ENCODE measurements around the gene PPA2.

Gene PPA2

GRCh38 chr4:105356194-105356593 is 117.7 kb downstream of the PPA2 start:
- Histone ChIP-seq H3K4me3 (ENCODE audit: insufficient read depth in 1 of 2, low read depth in 1 of 2, low read length in 2 of 2) (no peak overlapping the region), H2AK5ac (ENCODE audit: low read length, severe bottlenecking) (no peak overlapping the region), H4K91ac (ENCODE audit: low read length) (no peak overlapping the region), H3K14ac (ENCODE audit: low read length in 2 of 2) (no peak overlapping the region), H3K9me3 (ENCODE audit: control insufficient read depth, low read length) (no peaks in the 10 kb centered on the region), H2AFZ (ENCODE audit: low read depth, low read length) (no peak overlapping the region), H3K9ac (ENCODE audit: low read length) (no peak overlapping the region), H3K18ac (ENCODE audit: low read depth in 1 of 2, low read length in 2 of 2) (no peak overlapping the region), H3K4me2 (ENCODE audit: low read length, poor library complexity, severe bottlenecking) (no peak overlapping the region), H3K27me3 (ENCODE audit: control insufficient read depth in 1 of 2, insufficient read depth in 1 of 2, low read length in 2 of 2) (no peaks in the 10 kb centered on the region), H2BK120ac (ENCODE audit: low read depth, low read length) (no peak overlapping the region), H2BK5ac (ENCODE audit: low read depth, low read length, poor library complexity, severe bottlenecking) (no peak overlapping the region), H2BK15ac (ENCODE audit: low read depth, poor library complexity, severe bottlenecking) (no peak overlapping the region), H4K8ac (ENCODE audit: low read length) (no peak overlapping the region), H3K36me3 (ENCODE audit: control insufficient read depth in 1 of 2, insufficient read depth in 2 of 2, low read depth in 1 of 2, low read length in 2 of 2) (peaks cover 5% of the 10 kb centered on the region in 2 experiments), H3K23ac (ENCODE audit: low read length in 2 of 2) (no peak overlapping the region), H3K4ac (ENCODE audit: low read depth in 1 of 2, low read length in 2 of 2) (no peak overlapping the region), H3K79me1 (replicated peaks; ENCODE audit: low read length, poor library complexity, severe bottlenecking) (peaks cover 1% of the 10 kb centered on the region), H3K4me1 (ENCODE audit: control insufficient read depth, insufficient read depth, low read depth, low read length) (peaks cover 4% of the 10 kb centered on the region), H2BK12ac (ENCODE audit: low read length in 2 of 2) (no peak overlapping the region), H3K27ac (ENCODE audit: low read length, poor library complexity, severe bottlenecking) (no peak overlapping the region)
- WGBS: no CpG with 5 or more reads among the region's 1 CpG
- no peak for DNase-seq

GRCh38 chr4:105352826-105353225 is 121.0 kb downstream of the PPA2 start:
- Histone ChIP-seq H3K18ac (ENCODE audit: low read depth in 1 of 2, low read length in 2 of 2) (no peak overlapping the region), H2BK12ac (ENCODE audit: low read length in 2 of 2) (no peak overlapping the region), H2BK15ac (ENCODE audit: low read depth, poor library complexity, severe bottlenecking) (no peak overlapping the region), H2BK120ac (ENCODE audit: low read depth, low read length) (no peak overlapping the region), H3K14ac (ENCODE audit: low read length in 2 of 2) (no peak overlapping the region), H2BK5ac (ENCODE audit: low read depth, low read length, poor library complexity, severe bottlenecking) (no peak overlapping the region), H3K9me3 (ENCODE audit: control insufficient read depth, low read length) (no peaks in the 10 kb centered on the region), H3K27me3 (ENCODE audit: control insufficient read depth in 1 of 2, insufficient read depth in 1 of 2, low read length in 2 of 2) (no peaks in the 10 kb centered on the region), H2AFZ (ENCODE audit: low read depth, low read length) (no peak overlapping the region), H3K4me1 (ENCODE audit: control insufficient read depth, insufficient read depth, low read depth, low read length) (peaks cover 4% of the 10 kb centered on the region), H3K4me3 (ENCODE audit: insufficient read depth in 1 of 2, low read depth in 1 of 2, low read length in 2 of 2) (no peak overlapping the region), H3K79me1 (replicated peaks; ENCODE audit: low read length, poor library complexity, severe bottlenecking) (no peaks in the 10 kb centered on the region), H3K23ac (ENCODE audit: low read length in 2 of 2) (no peak overlapping the region), H3K36me3 (ENCODE audit: control insufficient read depth in 1 of 2, insufficient read depth in 2 of 2, low read depth in 1 of 2, low read length in 2 of 2) (no peaks in the 10 kb centered on the region), H4K8ac (ENCODE audit: low read length) (no peak overlapping the region), H2AK5ac (ENCODE audit: low read length, severe bottlenecking) (no peak overlapping the region), H3K4ac (ENCODE audit: low read depth in 1 of 2, low read length in 2 of 2) (no peak overlapping the region), H3K9ac (ENCODE audit: low read length) (no peak overlapping the region), H3K4me2 (ENCODE audit: low read length, poor library complexity, severe bottlenecking) (no peak overlapping the region), H3K27ac (ENCODE audit: low read length, poor library complexity, severe bottlenecking) (no peak overlapping the region), H4K91ac (ENCODE audit: low read length) (no peak overlapping the region)
- DNase-seq: peak; percentile 38
- WGBS: 94% methylated on average over 3 of the region's 3 CpGs

GRCh38 chr4:105351861-105352260 is 122.0 kb downstream of the PPA2 start:
- Histone ChIP-seq H3K9me3 (ENCODE audit: control insufficient read depth, low read length) (no peaks in the 10 kb centered on the region), H3K4ac (ENCODE audit: low read depth in 1 of 2, low read length in 2 of 2) (no peak overlapping the region), H4K8ac (ENCODE audit: low read length) (no peak overlapping the region), H3K18ac (ENCODE audit: low read depth in 1 of 2, low read length in 2 of 2) (no peak overlapping the region), H4K91ac (ENCODE audit: low read length) (no peak overlapping the region), H3K27me3 (ENCODE audit: control insufficient read depth in 1 of 2, insufficient read depth in 1 of 2, low read length in 2 of 2) (no peaks in the 10 kb centered on the region), H2AFZ (ENCODE audit: low read depth, low read length) (no peak overlapping the region), H2AK5ac (ENCODE audit: low read length, severe bottlenecking) (no peak overlapping the region), H3K27ac (ENCODE audit: low read length, poor library complexity, severe bottlenecking) (no peak overlapping the region), H2BK5ac (ENCODE audit: low read depth, low read length, poor library complexity, severe bottlenecking) (no peak overlapping the region), H3K4me2 (ENCODE audit: low read length, poor library complexity, severe bottlenecking) (no peak overlapping the region), H3K23ac (ENCODE audit: low read length in 2 of 2) (no peak overlapping the region), H3K14ac (ENCODE audit: low read length in 2 of 2) (no peak overlapping the region), H2BK12ac (ENCODE audit: low read length in 2 of 2) (no peak overlapping the region), H3K4me3 (ENCODE audit: insufficient read depth in 1 of 2, low read depth in 1 of 2, low read length in 2 of 2) (no peak overlapping the region), H2BK120ac (ENCODE audit: low read depth, low read length) (no peak overlapping the region), H3K36me3 (ENCODE audit: control insufficient read depth in 1 of 2, insufficient read depth in 2 of 2, low read depth in 1 of 2, low read length in 2 of 2) (no peaks in the 10 kb centered on the region), H2BK15ac (ENCODE audit: low read depth, poor library complexity, severe bottlenecking) (no peak overlapping the region), H3K9ac (ENCODE audit: low read length) (no peak overlapping the region), H3K79me1 (replicated peaks; ENCODE audit: low read length, poor library complexity, severe bottlenecking) (no peaks in the 10 kb centered on the region), H3K4me1 (ENCODE audit: control insufficient read depth, insufficient read depth, low read depth, low read length) (peaks cover 4% of the 10 kb centered on the region)
- WGBS: 100% methylated on average over 2 of the region's 2 CpGs
- no peak for DNase-seq

- Histone ChIP-seq H3K27me3 (ENCODE audit: control insufficient read depth in 1 of 2, insufficient read depth in 1 of 2, low read length in 2 of 2) (no peaks in the 10 kb centered on the region), H4K91ac (ENCODE audit: low read length) (no peak overlapping the region), H3K4me2 (ENCODE audit: low read length, poor library complexity, severe bottlenecking) (no peak overlapping the region), H3K4me1 (ENCODE audit: control insufficient read depth, insufficient read depth, low read depth, low read length) (peaks cover 4% of the 10 kb centered on the region), H2BK12ac (ENCODE audit: low read length in 2 of 2) (no peak overlapping the region), H3K27ac (ENCODE audit: low read length, poor library complexity, severe bottlenecking) (no peak overlapping the region), H3K9me3 (ENCODE audit: control insufficient read depth, low read length) (no peaks in the 10 kb centered on the region), H2BK5ac (ENCODE audit: low read depth, low read length, poor library complexity, severe bottlenecking) (no peak overlapping the region), H2BK120ac (ENCODE audit: low read depth, low read length) (no peak overlapping the region), H4K8ac (ENCODE audit: low read length) (no peak overlapping the region), H3K4ac (ENCODE audit: low read depth in 1 of 2, low read length in 2 of 2) (no peak overlapping the region), H3K4me3 (ENCODE audit: insufficient read depth in 1 of 2, low read depth in 1 of 2, low read length in 2 of 2) (no peak overlapping the region), H3K79me1 (replicated peaks; ENCODE audit: low read length, poor library complexity, severe bottlenecking) (no peaks in the 10 kb centered on the region), H2BK15ac (ENCODE audit: low read depth, poor library complexity, severe bottlenecking) (no peak overlapping the region), H3K18ac (ENCODE audit: low read depth in 1 of 2, low read length in 2 of 2) (no peak overlapping the region), H3K14ac (ENCODE audit: low read length in 2 of 2) (no peak overlapping the region), H3K23ac (ENCODE audit: low read length in 2 of 2) (no peak overlapping the region), H2AFZ (ENCODE audit: low read depth, low read length) (no peak overlapping the region), H3K9ac (ENCODE audit: low read length) (no peak overlapping the region), H3K36me3 (ENCODE audit: control insufficient read depth in 1 of 2, insufficient read depth in 2 of 2, low read depth in 1 of 2, low read length in 2 of 2) (no peaks in the 10 kb centered on the region), H2AK5ac (ENCODE audit: low read length, severe bottlenecking) (no peak overlapping the region)
- peak; percentile 8 for DNase-seq
- WGBS: 75% methylated on average over 1 of the region's 1 CpG
Observed at GRCh38 chr4:105350859-105351490, 122.9 kb downstream of the PPA2 start.

Measured in mesenchymal stem cell (in vitro differentiated cells and primary cell).